GM12892 (cell line): Measurements from ENCODE around the gene LAMA5.

Experiments used
- POLR2A ChIP-seq: IDR thresholded peaks from 2 replicates; pipeline ENCODE4 v1.6.1; 2011; ENCODE audit warnings: low read depth, low read length, control low read depth
- POLR2AphosphoS5 ChIP-seq: IDR thresholded peaks from 2 replicates; pipeline ENCODE4 v1.6.1; 2011; ENCODE audit warnings: low read depth, low read length, control low read depth
- TAF1 ChIP-seq: IDR thresholded peaks from 2 replicates; pipeline ENCODE4 v1.6.1; 2011; ENCODE audit warnings: low read depth, mild to moderate bottlenecking, control low read depth, low read length, borderline replicate concordance

- TF ChIP-seq TAF1 (no peak), POLR2A (no peak), POLR2AphosphoS5 (no peak)
These were observed 34.2 kb upstream of the LAMA5 start for GRCh38 chr20:62401331-62401779.
